ENCODE data around the gene TMIGD1. TPM values are rescaled to one million over a fixed set of nuclear protein-coding genes. Genes with fewer than 3 reads are reported as not detected.

Gene TMIGD1
- total RNA-seq, 1 donor from 2014 or later, result not detected

- peaks cover 3% of the 10 kb centered on the region for H3K4me1 Mint-ChIP-seq
- TF ChIP-seq EZH2phosphoT487 (IDR thresholded peaks at IDR 0.05), result no peak
- no peak for TF ChIP-seq CTCF (IDR thresholded peaks at IDR 0.05)
- TF ChIP-seq EZH2 (IDR thresholded peaks at IDR 0.05), result no peak
- H2AFZ ChIP-seq (replicated peaks), result no peak overlapping the region
Measured at GRCh38 chr17:30323895-30324319, 9.9 kb downstream of the TMIGD1 start.

GRCh38 chr17:30323262-30323894, 10.5 kb downstream of the TMIGD1 start:
- Histone ChIP-seq H3K27ac (no peak overlapping the region), H3K9ac (no peak overlapping the region), H3K4me1 (no peaks in the 10 kb centered on the region), H3K36me3 (no peaks in the 10 kb centered on the region), H3K4me3 (no peak overlapping the region), H4K20me1 (ENCODE audit: low read depth) (no peaks in the 10 kb centered on the region), H3K4me2 (no peak overlapping the region), H3K79me2 (ENCODE audit: low read depth) (no peaks in the 10 kb centered on the region), H3K9me3 (ENCODE audit: low read depth) (no peaks in the 10 kb centered on the region), H3K27me3 (no peaks in the 10 kb centered on the region), H3F3A (ENCODE audit: low read depth) (no peaks in the 10 kb centered on the region), H2AFZ (replicated peaks) (no peak overlapping the region)
- Mint-ChIP-seq H3K36me3 (no peaks in the 10 kb centered on the region), H3K4me3 (no peak overlapping the region), H3K27ac (no peak overlapping the region), H3K4me1 (peaks cover 3% of the 10 kb centered on the region), H3K27me3 (ENCODE audit: insufficient read depth, low read depth) (peaks cover 6% of the 10 kb centered on the region), H3K9me3 (no peaks in the 10 kb centered on the region)
- TF ChIP-seq EZH2phosphoT487 (IDR thresholded peaks at IDR 0.05), result no peak
- no peak for TF ChIP-seq EZH2 (IDR thresholded peaks at IDR 0.05)
- TF ChIP-seq CTCF (IDR thresholded peaks at IDR 0.05), result no peak
- DNase-seq (ENCODE audit: low spot score), result no peak

More at GRCh38 chr17:30323895-30324319, 9.9 kb downstream of the TMIGD1 start:
- Mint-ChIP-seq H3K9me3 (no peaks in the 10 kb centered on the region), H3K27ac (no peak overlapping the region), H3K27me3 (ENCODE audit: insufficient read depth, low read depth) (peaks cover 6% of the 10 kb centered on the region), H3K4me3 (no peak overlapping the region), H3K36me3 (no peaks in the 10 kb centered on the region)
- Histone ChIP-seq H3F3A (ENCODE audit: low read depth) (no peaks in the 10 kb centered on the region), H3K4me3 (no peak overlapping the region), H4K20me1 (ENCODE audit: low read depth) (no peaks in the 10 kb centered on the region), H3K27ac (no peak overlapping the region), H3K27me3 (no peaks in the 10 kb centered on the region), H3K9me3 (ENCODE audit: low read depth) (no peaks in the 10 kb centered on the region), H3K4me2 (no peak overlapping the region), H3K36me3 (no peaks in the 10 kb centered on the region), H3K79me2 (ENCODE audit: low read depth) (no peaks in the 10 kb centered on the region), H3K4me1 (no peaks in the 10 kb centered on the region), H3K9ac (no peak overlapping the region)
- no peak for DNase-seq (ENCODE audit: low spot score)

DNA sequence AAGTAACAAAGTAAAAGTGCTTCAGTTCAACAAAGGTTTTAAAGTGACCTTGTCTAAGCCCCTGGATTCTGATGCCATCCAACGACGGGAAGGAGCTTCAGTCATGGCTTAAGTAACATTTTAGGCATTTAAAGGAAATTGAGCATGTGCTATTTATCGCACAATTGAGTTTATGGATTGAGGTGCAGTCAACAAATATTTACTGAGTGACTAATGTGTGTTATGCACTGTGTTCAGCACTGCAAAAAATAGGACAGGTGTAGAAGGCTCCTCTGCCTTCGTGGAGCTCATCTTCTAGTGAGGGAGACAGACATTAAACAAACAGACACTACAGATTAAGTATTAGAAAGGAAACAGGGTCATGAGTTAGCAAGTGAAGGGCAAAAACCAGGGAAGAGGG, 12.5 kb downstream of the TMIGD1 start:
- H3K9me3 Mint-ChIP-seq, result no peaks in the 10 kb centered on the region
- H3K36me3 Mint-ChIP-seq, result no peaks in the 10 kb centered on the region
- Histone ChIP-seq H3K9me3 (ENCODE audit: low read depth) (no peaks in the 10 kb centered on the region), H2AFZ (replicated peaks) (no peak overlapping the region), H3F3A (ENCODE audit: low read depth) (no peaks in the 10 kb centered on the region), H3K4me3 (no peak overlapping the region), H3K4me1 (no peaks in the 10 kb centered on the region), H3K27me3 (no peaks in the 10 kb centered on the region), H3K4me2 (no peak overlapping the region), H3K27ac (no peak overlapping the region), H3K79me2 (ENCODE audit: low read depth) (no peaks in the 10 kb centered on the region), H3K36me3 (no peaks in the 10 kb centered on the region), H4K20me1 (ENCODE audit: low read depth) (no peaks in the 10 kb centered on the region), H3K9ac (no peak overlapping the region)
- TF ChIP-seq CTCF (IDR thresholded peaks at IDR 0.05) (no peak), EZH2 (IDR thresholded peaks at IDR 0.05) (no peak), EZH2phosphoT487 (IDR thresholded peaks at IDR 0.05) (no peak)
- no peak overlapping the region for H3K4me3 Mint-ChIP-seq
- DNase-seq (ENCODE audit: low spot score), result no peak
- H3K27ac Mint-ChIP-seq, result no peak overlapping the region
- H3K4me1 Mint-ChIP-seq, result peaks cover 3% of the 10 kb centered on the region
- H3K27me3 Mint-ChIP-seq (ENCODE audit: insufficient read depth, low read depth), result peaks cover 2% of the 10 kb centered on the region

Data from neural progenitor cell (in vitro differentiated cells).